Loucy (cell line): ENCODE data around the gene TUBA8.
"Not testable (repeated sequence)": the region's sequence is repeated elsewhere in the genome, so short reads cannot be mapped to it uniquely, and the experiment has no call there.

Experiments
- H2AFZ ChIP-seq: fragments of 200-600 bp; sonication (generic); 2 replicates; pipeline ENCODE4 v1.6.0; 2016; ENCODE audit warnings: antibody characterized with exemption, mild to moderate bottlenecking, low read length, moderate library complexity
- H3F3A ChIP-seq: fragments of 200-600 bp; 2 replicates; pipeline ENCODE4 v1.6.0; 2016; ENCODE audit warnings: antibody characterized with exemption, low read depth, mild to moderate bottlenecking
- H3K27me3 ChIP-seq: fragments of 200-600 bp; sonication (generic); 2 replicates; pipeline ENCODE4 v1.6.1; 2014; ENCODE audit warnings: low read length, mild to moderate bottlenecking; ENCODE audit not compliant: insufficient read depth, poor library complexity, severe bottlenecking
- H3K36me3 ChIP-seq: fragments of 200-600 bp; sonication (generic); 2 replicates; pipeline ENCODE4 v1.6.1; 2016; ENCODE audit warnings: low read length; ENCODE audit not compliant: insufficient read depth
- H3K4me1 ChIP-seq: fragments of 200-600 bp; sonication (generic); 2 replicates; pipeline ENCODE4 v1.5.1; 2014; ENCODE audit warnings: low read length, mild to moderate bottlenecking; ENCODE audit not compliant: insufficient read depth, poor library complexity, severe bottlenecking
- H3K4me2 ChIP-seq: fragments of 200-600 bp; sonication (generic); 2 replicates; pipeline ENCODE4 v1.6.0; 2014; ENCODE audit warnings: antibody characterized with exemption, low read length, low read depth, mild to moderate bottlenecking; ENCODE audit not compliant: poor library complexity, severe bottlenecking
- H3K4me3 ChIP-seq: fragments of 200-600 bp; sonication (generic); 2 replicates; pipeline ENCODE4 v1.5.1; 2014; ENCODE audit warnings: low read length, mild to moderate bottlenecking, mixed read lengths; ENCODE audit not compliant: poor library complexity, severe bottlenecking
- H3K79me2 ChIP-seq: fragments of 200-600 bp; sonication (generic); 2 replicates; pipeline ENCODE4 v1.6.1; 2014; ENCODE audit warnings: low read length; ENCODE audit not compliant: insufficient read depth
- H3K9ac ChIP-seq: fragments of 200-600 bp; sonication (generic); 2 replicates; pipeline ENCODE4 v1.6.0; 2014; ENCODE audit warnings: mild to moderate bottlenecking, low read depth, low read length, moderate library complexity; ENCODE audit not compliant: poor library complexity, severe bottlenecking
- H3K9me2 ChIP-seq: fragments of 200-600 bp; sonication (generic); replicated peaks from 2 replicates; pipeline ENCODE4 v1.6.1; 2016; ENCODE audit warnings: low read depth, low read length, mixed read lengths
- H3K9me3 ChIP-seq: fragments of 200-600 bp; sonication (generic); 2 replicates; pipeline ENCODE4 v1.6.1; 2014; ENCODE audit warnings: mild to moderate bottlenecking, antibody characterized with exemption, low read length, low read depth; ENCODE audit not compliant: insufficient read depth
- H4K20me1 ChIP-seq: fragments of 200-600 bp; sonication (generic); 2 replicates; pipeline ENCODE4 v1.6.0; 2014; ENCODE audit warnings: antibody characterized with exemption, low read length, mild to moderate bottlenecking; ENCODE audit not compliant: insufficient read depth, poor library complexity, severe bottlenecking
- EZH2phosphoT487 ChIP-seq: fragments of 200-600 bp; IDR thresholded peaks from 2 replicates; pipeline ENCODE4 v1.6.1; 2018; ENCODE audit warnings: antibody characterized with exemption, mild to moderate bottlenecking, moderate library complexity, borderline replicate concordance
- TF ChIP-seq, protein P1 (sequence below): fragments of 200-600 bp; sonication (generic); conservative IDR thresholded peaks from 2 replicates; pipeline ENCODE4 v1.5.1; 2014; ENCODE audit warnings: mild to moderate bottlenecking, antibody characterized with exemption, low read length

Gene TUBA8

DNA sequence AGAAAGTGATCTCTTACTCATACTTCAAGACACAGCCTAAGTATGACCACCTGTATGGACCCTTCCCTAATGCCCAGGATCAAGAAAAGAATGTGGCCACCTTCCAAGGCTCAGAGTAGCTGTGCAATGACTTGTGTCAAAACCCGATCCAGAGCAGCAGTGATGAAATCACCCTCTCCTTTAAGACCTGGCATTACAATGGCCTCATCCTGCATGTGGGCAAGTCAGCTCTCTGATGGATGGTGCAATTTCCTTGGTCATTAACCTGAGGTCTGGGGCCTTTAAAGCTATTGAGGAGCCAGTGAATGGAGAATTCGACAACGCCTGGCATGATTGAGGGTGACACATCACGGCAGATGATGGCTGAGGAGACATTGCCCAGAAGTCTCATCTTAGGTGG is 9.1 kb upstream of the TUBA8 start:
- Histone ChIP-seq H3K36me3 (no peaks in the 10 kb centered on the region), H3K4me2 (no peak overlapping the region), H3K9me3 (no peaks in the 10 kb centered on the region), H3F3A (no peaks in the 10 kb centered on the region), H3K9me2 (no peaks in the 10 kb centered on the region), H2AFZ (no peak overlapping the region), H4K20me1 (no peaks in the 10 kb centered on the region), H3K4me3 (no peak overlapping the region), H3K27me3 (no peaks in the 10 kb centered on the region), H3K9ac (no peak overlapping the region), H3K79me2 (no peaks in the 10 kb centered on the region), H3K4me1 (peaks cover 6% of the 10 kb centered on the region)
- TF ChIP-seq, protein P1, sequence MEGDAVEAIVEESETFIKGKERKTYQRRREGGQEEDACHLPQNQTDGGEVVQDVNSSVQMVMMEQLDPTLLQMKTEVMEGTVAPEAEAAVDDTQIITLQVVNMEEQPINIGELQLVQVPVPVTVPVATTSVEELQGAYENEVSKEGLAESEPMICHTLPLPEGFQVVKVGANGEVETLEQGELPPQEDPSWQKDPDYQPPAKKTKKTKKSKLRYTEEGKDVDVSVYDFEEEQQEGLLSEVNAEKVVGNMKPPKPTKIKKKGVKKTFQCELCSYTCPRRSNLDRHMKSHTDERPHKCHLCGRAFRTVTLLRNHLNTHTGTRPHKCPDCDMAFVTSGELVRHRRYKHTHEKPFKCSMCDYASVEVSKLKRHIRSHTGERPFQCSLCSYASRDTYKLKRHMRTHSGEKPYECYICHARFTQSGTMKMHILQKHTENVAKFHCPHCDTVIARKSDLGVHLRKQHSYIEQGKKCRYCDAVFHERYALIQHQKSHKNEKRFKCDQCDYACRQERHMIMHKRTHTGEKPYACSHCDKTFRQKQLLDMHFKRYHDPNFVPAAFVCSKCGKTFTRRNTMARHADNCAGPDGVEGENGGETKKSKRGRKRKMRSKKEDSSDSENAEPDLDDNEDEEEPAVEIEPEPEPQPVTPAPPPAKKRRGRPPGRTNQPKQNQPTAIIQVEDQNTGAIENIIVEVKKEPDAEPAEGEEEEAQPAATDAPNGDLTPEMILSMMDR: no peak
- TF ChIP-seq EZH2phosphoT487: no peak

- Histone ChIP-seq H4K20me1 (no peaks in the 10 kb centered on the region), H3K79me2 (no peaks in the 10 kb centered on the region), H3K4me2 (no peak overlapping the region), H3K9ac (no peak overlapping the region), H3K4me3 (no peak overlapping the region), H3K36me3 (no peaks in the 10 kb centered on the region), H3K9me2 (no peaks in the 10 kb centered on the region), H3K4me1 (peaks cover 6% of the 10 kb centered on the region), H3K9me3 (no peaks in the 10 kb centered on the region), H3K27me3 (no peaks in the 10 kb centered on the region), H3F3A (no peaks in the 10 kb centered on the region), H2AFZ (no peak overlapping the region)
- no peak for TF ChIP-seq EZH2phosphoT487
- TF ChIP-seq, protein P1: no peak
Observed at GRCh38 chr22:18103527-18104269, 6.9 kb upstream of the TUBA8 start.

DNA sequence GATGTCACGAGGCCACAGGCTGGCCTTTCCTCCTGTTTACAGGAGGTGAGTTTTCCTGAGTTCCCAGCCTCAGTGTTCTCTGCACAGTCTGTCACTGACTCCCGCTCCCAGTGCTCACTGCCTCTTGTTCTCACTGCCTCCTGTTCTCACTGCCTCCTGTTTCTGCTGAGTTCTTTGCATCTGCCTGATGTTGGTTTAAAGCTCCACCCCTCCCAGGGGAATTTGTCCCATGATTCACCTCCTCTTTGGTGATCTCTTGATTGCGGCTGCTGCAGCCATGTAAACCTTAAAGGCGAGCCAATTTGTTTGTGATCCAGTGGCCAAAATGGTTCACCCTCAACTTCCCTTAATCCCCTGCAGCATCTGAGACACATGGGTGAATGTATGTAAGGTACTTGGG is 6.0 kb upstream of the TUBA8 start:
- Histone ChIP-seq H3K9me2 (no peaks in the 10 kb centered on the region), H3K79me2 (no peaks in the 10 kb centered on the region), H3F3A (no peaks in the 10 kb centered on the region), H3K4me3 (no peak overlapping the region), H3K4me1 (peaks cover 6% of the 10 kb centered on the region), H3K4me2 (no peak overlapping the region), H3K9ac (no peak overlapping the region), H4K20me1 (no peaks in the 10 kb centered on the region), H2AFZ (no peak overlapping the region), H3K9me3 (no peaks in the 10 kb centered on the region), H3K27me3 (no peaks in the 10 kb centered on the region), H3K36me3 (no peaks in the 10 kb centered on the region)
- no peak for TF ChIP-seq EZH2phosphoT487
- TF ChIP-seq, protein P1: no peak

DNA sequence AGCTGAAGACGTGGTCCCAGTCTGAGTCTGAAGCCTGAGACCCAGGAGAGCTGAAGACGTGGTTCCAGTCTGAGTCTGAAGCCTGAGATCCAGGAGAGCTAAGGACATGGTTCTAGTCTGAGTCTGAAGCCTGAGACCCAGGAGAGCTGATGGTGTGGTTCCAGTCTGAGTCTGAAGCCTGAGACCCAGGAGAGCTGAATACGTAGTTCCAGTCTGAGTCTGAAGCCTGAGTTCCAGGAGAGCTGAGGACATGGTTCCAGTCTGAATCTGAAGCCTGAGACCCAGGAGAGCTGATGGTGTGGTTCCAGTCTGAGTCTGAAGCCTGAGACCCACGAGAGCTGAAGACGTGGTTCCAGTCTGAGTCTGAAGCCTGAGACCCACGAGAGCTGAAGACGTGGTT is 4.6 kb upstream of the TUBA8 start:
- H3K4me1 ChIP-seq: peaks cover 15% of the 10 kb centered on the region
- H3K36me3 ChIP-seq, H3K9me2 ChIP-seq, H4K20me1 ChIP-seq, H3K27me3 ChIP-seq, H3K9me3 ChIP-seq, H3F3A ChIP-seq, H2AFZ ChIP-seq, H3K9ac ChIP-seq, H3K79me2 ChIP-seq, H3K4me2 ChIP-seq, H3K4me3 ChIP-seq: not testable (repeated sequence)

DNA sequence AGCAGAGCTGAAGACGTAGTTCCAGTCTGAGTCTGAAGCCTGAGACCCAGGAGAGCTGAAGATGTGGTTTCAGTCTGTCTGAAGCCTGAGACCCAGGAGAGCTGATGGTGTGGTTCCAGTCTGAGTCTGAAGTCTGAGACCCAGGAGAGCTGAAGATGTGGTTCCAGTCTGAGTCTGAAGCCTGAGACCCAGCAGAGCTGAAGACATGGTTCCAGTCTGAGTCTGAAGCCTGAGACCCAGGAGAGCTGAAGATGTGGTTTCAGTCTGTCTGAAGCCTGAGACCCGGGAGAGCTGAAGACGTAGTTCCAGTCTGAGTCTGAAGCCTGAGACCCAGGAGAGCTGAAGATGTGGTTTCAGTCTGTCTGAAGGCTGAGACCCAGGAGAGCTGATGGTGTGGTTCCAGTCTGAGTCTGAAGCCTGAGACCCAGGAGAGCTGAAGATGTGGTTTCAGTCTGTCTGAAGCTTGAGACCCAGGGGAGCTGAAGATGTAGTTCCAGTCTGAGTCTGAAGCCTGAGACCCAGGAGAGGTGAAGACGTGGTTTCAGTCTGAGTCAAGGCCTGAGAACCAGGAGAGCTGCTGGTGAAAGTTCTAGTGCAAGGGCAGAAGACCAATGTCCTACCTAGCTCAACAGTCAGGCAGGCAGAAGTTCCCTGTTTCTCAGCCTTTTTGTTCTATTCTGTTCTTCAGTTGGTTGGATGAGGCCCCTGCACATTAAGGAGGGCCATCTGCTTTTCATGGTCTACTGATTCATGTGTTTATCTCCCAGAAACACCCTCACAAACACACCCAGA is 3.9 kb upstream of the TUBA8 start:
- H3K27me3 ChIP-seq, H3K36me3 ChIP-seq, H3F3A ChIP-seq, H3K9me3 ChIP-seq, H3K4me2 ChIP-seq, H4K20me1 ChIP-seq, H3K9me2 ChIP-seq, H3K4me3 ChIP-seq, H3K9ac ChIP-seq, H2AFZ ChIP-seq: not testable (repeated sequence)
- Histone ChIP-seq H3K4me1 (peaks cover 22% of the 10 kb centered on the region), H3K79me2 (peaks cover 11% of the 10 kb centered on the region)
